Natural killer cell treated with Interleukin-12 subunit alpha and Interleukin-12 subunit beta and Interleukin-15 and Interleukin-18, amount 100 ng/mL, for 72 hours (primary cell): ENCODE measurements around the gene DOCK2. TPM values are rescaled to one million over a fixed set of nuclear protein-coding genes. Genes with fewer than 3 reads are reported as not detected.

Experiments used
- ATAC-seq, 2 donors: fragments of 150-1000 bp; cut with Tn5 transposase in 1 of 2; sonication (Bioruptor Pico), chemical (Tn5 transposase) in 1 of 2; 2 replicates each; pipeline ENCODE4 v1.10.0; 2021
- DNase-seq: peaks from one replicate; pipeline ENCODE4 v3.0.0; 2022; ENCODE audit warnings: low spot score
- H3K27ac Mint-ChIP-seq, 2 donors: 1 replicate in 1 of 2; 2 replicates in 1 of 2; pipeline ENCODE4 v1.8.0; 2022; ENCODE audit warnings: mixed read lengths in 2 of 2, mild to moderate bottlenecking in 1 of 2, moderate library complexity in 1 of 2
- H3K27me3 Mint-ChIP-seq, 2 donors: 1 replicate in 1 of 2; 2 replicates in 1 of 2; pipeline ENCODE4 v1.8.0; 2022; ENCODE audit warnings: mixed read lengths in 2 of 2
- H3K36me3 Mint-ChIP-seq: one replicate; pipeline ENCODE4 v1.8.0; 2022; ENCODE audit warnings: mixed read lengths
- H3K4me1 Mint-ChIP-seq, 2 donors: 1 replicate in 1 of 2; 2 replicates in 1 of 2; pipeline ENCODE4 v1.8.0; 2022; ENCODE audit warnings: low read depth in 2 of 2, mixed read lengths in 2 of 2, mild to moderate bottlenecking in 1 of 2
- H3K4me3 Mint-ChIP-seq: one replicate; pipeline ENCODE4 v1.8.0; 2022; ENCODE audit warnings: mixed read lengths
- H3K9me3 Mint-ChIP-seq: 2 replicates; pipeline ENCODE4 v1.8.0; 2022; ENCODE audit warnings: mixed read lengths
- total RNA-seq, 2 donors: library from RNA; stranded (reverse); gene quantifications; one replicate each; pipeline ENCODE4 v1.2.3, GENCODE V29; 2022

The DOCK2 gene
- total RNA-seq, 2 donors from 2014 or later: 461 to 526 TPM

DNA sequence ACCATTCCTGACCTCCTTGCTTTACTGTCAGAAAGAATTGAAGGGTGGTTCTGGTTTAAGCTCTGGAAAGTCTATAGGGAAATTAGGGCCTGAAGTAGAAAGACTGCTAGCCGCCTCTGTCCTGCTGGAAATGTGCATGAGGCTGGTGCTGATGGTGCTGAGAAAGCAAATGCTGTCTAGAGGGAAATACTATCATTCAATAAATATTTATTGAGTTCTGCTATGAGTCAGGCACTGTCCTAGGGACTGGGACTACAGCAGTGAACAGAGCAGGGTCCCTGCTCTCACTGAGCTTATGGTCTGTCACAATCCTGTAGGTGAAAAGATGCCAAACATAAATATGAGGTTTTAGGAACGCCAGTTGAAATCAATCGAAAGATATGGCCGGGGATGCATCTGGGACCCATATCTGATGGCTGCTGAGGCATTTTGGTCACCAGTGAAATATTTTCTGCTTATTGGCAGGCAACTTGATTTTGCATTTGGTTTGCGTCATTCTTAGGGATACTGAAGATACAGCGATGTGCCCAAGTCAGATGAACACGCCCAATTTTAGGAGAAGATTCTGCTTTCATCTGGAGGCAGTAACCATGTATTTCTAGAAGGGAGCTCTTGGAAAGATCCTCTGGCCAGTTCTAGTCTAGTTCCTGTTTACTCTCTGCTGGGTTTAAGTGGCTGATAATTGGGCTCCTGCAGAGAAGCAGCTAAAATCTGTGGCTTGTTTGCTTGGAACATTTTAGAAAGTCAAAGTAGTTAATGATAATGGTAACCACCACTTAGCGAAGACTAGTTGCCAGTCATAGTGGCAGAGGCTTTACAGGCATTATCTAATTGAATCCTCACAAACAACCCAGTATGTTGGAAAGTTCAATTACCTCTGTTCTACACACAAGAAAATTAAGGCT is 269.9 kb downstream of the DOCK2 start:
- Mint-ChIP-seq H3K4me1 (peaks cover 10 to 23% of the 10 kb centered on the region in 2 donors), H3K27ac (no peak overlapping the region), H3K27me3 (no peaks in the 10 kb centered on the region), H3K9me3 (no peaks in the 10 kb centered on the region), H3K4me3 (no peak overlapping the region), H3K36me3 (no peaks in the 10 kb centered on the region)
- DNase-seq (no peak), ATAC-seq (no peak)

DNA sequence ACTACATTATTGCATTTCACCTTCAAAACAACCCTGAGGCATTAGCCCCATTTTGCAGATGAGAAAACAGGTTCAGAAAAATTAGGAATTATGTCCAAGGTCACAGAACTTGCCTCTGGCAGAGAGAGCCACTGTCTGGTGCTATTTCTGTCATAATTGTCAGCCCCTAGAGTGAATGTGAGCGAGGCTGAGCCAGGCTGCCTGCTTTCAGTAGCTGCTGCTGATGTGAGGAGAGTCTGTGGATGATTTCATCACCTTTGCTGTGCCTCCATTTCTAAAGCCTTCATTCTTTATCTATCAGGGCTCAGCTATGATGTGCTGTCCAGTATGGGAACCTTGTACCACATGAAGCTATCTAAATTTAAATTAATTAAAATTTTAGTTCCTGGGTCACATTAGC is 271.8 kb downstream of the DOCK2 start:
- ATAC-seq (no peak), DNase-seq (no peak)
- Mint-ChIP-seq H3K4me1 (peaks cover 17 to 29% of the 10 kb centered on the region in 2 donors), H3K27ac (no peak overlapping the region), H3K27me3 (no peaks in the 10 kb centered on the region), H3K4me3 (no peak overlapping the region), H3K36me3 (no peaks in the 10 kb centered on the region), H3K9me3 (no peaks in the 10 kb centered on the region)

DNA sequence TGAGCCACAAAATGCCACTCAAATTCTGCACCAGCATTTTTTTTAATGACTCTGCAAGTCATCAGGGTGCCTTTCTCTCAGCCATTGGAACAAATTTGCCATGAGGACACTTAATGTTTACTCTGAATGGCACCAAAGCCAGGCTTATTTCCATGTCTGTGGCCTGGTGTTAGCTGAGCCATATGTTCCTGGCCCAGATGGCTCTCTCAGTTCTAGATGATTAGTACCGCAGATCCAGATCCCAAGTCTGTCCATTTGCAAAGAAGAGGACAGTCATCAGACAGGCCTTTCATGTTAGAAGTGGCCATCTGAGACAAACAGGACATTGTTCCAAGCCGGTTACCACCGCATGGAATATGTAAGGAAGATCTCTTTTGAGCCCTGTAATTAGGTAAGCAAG is 272.9 kb downstream of the DOCK2 start:
- no peak for DNase-seq

DNA sequence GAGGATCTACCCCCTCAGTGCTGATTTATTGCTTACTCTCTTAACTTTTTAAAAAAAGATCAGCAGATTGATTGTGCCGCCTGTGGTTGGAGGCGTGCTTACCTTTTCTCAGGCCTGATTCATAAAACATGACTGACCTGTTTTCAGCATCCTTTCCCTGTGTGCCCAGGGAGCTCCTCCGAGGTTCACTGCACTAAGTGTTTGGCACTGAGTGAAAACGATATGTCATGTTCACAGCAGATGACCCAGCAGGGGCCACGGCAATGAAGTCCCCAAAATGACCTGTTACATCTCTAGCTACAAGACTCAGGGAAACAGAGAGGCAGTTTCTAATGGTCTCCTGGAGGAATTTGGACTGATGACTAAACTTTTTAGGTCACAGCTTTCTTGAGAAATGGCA is 273.3 kb downstream of the DOCK2 start:
- Mint-ChIP-seq H3K9me3 (no peaks in the 10 kb centered on the region), H3K27me3 (no peaks in the 10 kb centered on the region), H3K36me3 (no peaks in the 10 kb centered on the region), H3K4me1 (peaks cover 27 to 36% of the 10 kb centered on the region in 2 donors), H3K27ac (no peak overlapping the region), H3K4me3 (no peak overlapping the region)
- no peak for ATAC-seq
- no peak for DNase-seq

More for the DNA sequence above, 272.9 kb downstream of the DOCK2 start:
- Mint-ChIP-seq H3K9me3 (no peaks in the 10 kb centered on the region), H3K4me3 (no peak overlapping the region), H3K4me1 (peaks cover 27 to 37% of the 10 kb centered on the region in 2 donors), H3K27me3 (no peaks in the 10 kb centered on the region), H3K36me3 (no peaks in the 10 kb centered on the region), H3K27ac (no peak overlapping the region)
- ATAC-seq: no peak

DNA sequence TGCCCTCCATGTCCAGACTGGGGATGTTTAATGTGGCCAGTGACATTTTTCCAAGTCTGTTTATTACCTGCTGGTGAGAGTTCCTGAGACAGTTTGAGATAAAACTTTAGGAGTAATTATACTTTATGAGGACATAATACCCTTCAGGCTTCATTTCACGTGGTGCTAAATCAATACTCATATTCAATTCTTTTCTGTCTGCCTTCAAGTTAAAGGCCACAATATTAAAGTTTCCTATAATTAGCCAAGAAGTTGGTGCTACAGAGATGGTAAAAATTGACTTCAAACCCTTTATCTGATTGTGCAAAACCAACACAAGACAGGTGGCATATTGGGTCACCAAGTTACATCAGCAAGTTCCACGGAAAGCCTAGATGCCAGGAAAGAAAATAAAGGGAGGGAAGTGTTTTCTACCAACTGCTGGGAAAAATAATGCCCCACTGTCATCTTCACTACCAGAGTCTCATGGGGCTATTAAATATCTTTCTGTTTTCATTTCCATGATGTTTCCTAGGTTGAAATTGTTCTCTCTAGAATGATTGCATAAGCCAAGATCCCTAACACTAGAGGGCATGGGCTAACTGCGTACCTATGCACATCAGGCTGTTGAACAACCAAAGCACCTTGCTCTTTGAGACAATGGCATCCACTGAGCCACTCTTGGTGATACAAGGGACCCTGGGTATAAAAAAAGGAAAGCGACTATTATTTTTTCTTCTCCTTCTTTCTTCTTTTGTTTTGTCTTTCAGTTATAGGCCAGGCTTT is 274.6 kb downstream of the DOCK2 start:
- Mint-ChIP-seq H3K4me1 (peaks cover 27 to 36% of the 10 kb centered on the region in 2 donors), H3K27me3 (no peaks in the 10 kb centered on the region), H3K9me3 (no peaks in the 10 kb centered on the region), H3K27ac (no peak overlapping the region), H3K36me3 (no peaks in the 10 kb centered on the region), H3K4me3 (no peak overlapping the region)
- ATAC-seq (no peak), DNase-seq (no peak)

DNA sequence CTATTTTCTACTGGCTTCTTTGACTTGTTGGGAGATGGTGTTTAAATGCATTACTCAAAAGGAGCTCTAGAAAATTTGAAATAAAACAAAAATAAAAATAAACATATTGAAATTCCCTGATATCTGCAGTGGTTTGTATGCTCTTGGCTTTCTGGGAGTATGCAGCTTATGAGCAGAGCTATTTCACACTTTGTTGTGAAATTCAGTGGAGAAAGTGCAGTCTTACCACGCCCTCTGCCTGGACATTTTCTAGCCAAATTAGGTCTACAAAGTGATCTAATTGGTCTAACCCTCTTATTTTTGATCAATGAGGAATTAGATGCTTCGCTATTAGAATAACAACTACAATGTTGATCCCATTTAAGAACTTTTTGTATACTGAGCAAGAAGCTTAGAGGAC is 276.4 kb downstream of the DOCK2 start:
- peaks cover 27 to 48% of the 10 kb centered on the region in 2 donors for H3K4me1 Mint-ChIP-seq
- no peaks in the 10 kb centered on the region for H3K27me3 Mint-ChIP-seq
- H3K4me3 Mint-ChIP-seq: no peak overlapping the region
- H3K27ac Mint-ChIP-seq: no peak overlapping the region
- no peaks in the 10 kb centered on the region for H3K36me3 Mint-ChIP-seq
- no peak for ATAC-seq
- no peaks in the 10 kb centered on the region for H3K9me3 Mint-ChIP-seq
- DNase-seq: no peak

DNA sequence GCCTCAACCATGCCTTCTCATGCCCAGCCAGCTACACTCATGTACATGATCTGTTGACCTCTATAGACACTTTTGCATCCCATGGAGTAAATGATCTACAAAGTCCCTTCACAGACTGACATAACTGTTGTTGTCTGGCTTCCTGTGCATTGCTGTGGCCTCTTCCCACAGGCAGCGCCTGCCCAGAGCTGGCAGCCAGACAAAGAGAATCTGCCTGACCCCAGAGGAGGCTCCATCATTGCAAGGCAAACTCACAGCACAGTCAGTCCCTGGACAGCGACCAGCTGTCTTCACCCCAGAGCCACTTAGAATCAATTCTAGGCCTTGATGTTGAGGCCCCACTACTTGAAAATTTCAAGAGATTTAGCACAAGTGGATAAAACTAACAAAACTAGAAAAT is 277.7 kb downstream of the DOCK2 start:
- Mint-ChIP-seq H3K9me3 (no peaks in the 10 kb centered on the region), H3K27ac (no peak overlapping the region), H3K36me3 (no peaks in the 10 kb centered on the region), H3K27me3 (no peaks in the 10 kb centered on the region), H3K4me3 (no peak overlapping the region), H3K4me1 (peaks cover 27 to 48% of the 10 kb centered on the region in 2 donors)
- DNase-seq: no peak
- no peak for ATAC-seq

DNA sequence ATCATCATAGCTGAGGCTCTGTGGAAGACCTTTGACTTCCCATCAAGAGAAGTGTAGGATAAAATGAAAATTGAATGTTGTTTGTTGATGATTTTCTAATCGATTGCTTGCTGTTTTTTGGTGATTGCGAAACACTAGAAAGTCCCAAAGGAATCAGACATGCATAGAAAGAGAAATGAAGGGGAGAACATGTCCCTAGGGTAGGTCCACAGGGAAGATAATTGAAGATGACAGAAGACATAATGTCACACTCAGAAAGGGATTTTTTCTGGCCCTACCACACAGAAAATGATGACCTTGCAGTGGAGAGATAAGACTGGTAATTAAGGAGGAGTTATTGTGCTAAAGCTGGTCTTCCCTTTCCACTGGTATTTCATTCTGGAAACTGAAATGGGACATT is 280.4 kb downstream of the DOCK2 start:
- Mint-ChIP-seq H3K9me3 (no peaks in the 10 kb centered on the region), H3K27me3 (no peaks in the 10 kb centered on the region), H3K4me3 (no peak overlapping the region), H3K36me3 (no peaks in the 10 kb centered on the region), H3K4me1 (peaks cover 23 to 32% of the 10 kb centered on the region in 2 donors), H3K27ac (no peak overlapping the region)
- no peak for DNase-seq
- no peak for ATAC-seq

DNA sequence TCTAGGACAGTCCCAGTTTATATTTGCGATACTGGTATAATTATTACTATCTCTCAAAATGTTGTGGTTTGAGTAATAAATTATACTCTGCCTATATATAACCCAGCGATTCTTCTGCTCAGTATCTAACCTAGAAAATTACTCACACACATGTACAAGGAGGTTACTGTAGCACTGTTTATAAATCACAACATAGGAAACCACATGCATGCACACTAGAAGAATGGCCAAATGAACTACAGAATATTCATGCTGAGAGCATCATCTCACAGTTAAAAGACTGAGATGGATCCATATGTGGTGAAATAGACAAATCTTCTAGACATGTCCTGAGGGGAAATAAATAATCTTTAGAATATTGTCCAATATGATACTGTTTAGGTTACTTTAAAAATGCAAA is 281.2 kb downstream of the DOCK2 start:
- ATAC-seq: no peak
- Mint-ChIP-seq H3K27ac (no peak overlapping the region), H3K27me3 (no peaks in the 10 kb centered on the region), H3K9me3 (no peaks in the 10 kb centered on the region), H3K4me3 (no peak overlapping the region), H3K4me1 (peaks cover 16 to 25% of the 10 kb centered on the region in 2 donors), H3K36me3 (no peaks in the 10 kb centered on the region)
- no peak for DNase-seq

DNA sequence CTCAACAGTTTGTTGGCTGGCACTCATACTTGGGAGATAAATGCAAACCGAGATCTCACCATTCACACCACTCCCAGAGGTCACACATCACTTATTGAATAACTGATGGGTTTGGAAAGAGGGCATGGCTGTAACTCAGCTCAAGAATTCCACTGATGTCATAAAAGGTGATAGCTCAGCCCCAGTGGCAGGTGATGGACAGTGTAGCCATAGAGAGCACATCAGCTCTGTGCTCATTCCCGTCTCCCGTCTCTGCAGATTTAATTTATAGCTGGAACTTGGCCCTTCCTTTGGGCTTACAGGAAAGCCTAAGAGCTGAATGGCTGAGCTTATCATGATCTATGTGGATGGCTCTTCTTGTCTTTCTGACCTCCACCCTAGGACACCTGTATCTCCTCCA is 283.4 kb downstream of the DOCK2 start:
- H3K4me1 Mint-ChIP-seq: peaks cover 15 to 28% of the 10 kb centered on the region in 2 donors
- H3K27me3 Mint-ChIP-seq: no peaks in the 10 kb centered on the region
- H3K36me3 Mint-ChIP-seq: no peaks in the 10 kb centered on the region
- DNase-seq (no peak), ATAC-seq (peak in 1 of 2 donors; percentile 9)
- no peak overlapping the region for H3K27ac Mint-ChIP-seq
- H3K9me3 Mint-ChIP-seq: no peaks in the 10 kb centered on the region
- no peak overlapping the region for H3K4me3 Mint-ChIP-seq

DNA sequence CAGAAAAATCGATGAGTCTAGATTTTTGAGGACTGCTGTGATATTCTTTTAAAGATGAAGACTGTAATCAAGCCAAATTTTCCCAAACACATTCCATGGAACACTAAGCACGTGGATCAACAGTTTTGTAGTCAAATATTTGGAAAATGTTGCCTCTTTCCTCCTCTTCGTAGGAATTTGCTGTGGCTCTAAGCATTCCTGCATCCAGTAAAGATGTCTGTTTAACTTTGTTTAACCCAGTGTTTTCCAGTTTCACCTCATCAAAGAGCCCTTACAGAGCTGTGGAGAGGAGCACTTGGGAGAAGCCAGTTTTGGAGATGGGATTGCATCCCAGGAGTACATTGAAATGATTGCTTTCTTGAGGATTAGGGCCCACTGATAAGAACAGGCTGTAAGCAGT is 284.3 kb downstream of the DOCK2 start:
- no peak overlapping the region for H3K4me3 Mint-ChIP-seq
- no peak for DNase-seq
- no peak for ATAC-seq
- no peaks in the 10 kb centered on the region for H3K27me3 Mint-ChIP-seq
- no peak overlapping the region for H3K27ac Mint-ChIP-seq
- no peaks in the 10 kb centered on the region for H3K9me3 Mint-ChIP-seq
- H3K36me3 Mint-ChIP-seq: no peaks in the 10 kb centered on the region
- peaks cover 18 to 36% of the 10 kb centered on the region in 2 donors for H3K4me1 Mint-ChIP-seq

DNA sequence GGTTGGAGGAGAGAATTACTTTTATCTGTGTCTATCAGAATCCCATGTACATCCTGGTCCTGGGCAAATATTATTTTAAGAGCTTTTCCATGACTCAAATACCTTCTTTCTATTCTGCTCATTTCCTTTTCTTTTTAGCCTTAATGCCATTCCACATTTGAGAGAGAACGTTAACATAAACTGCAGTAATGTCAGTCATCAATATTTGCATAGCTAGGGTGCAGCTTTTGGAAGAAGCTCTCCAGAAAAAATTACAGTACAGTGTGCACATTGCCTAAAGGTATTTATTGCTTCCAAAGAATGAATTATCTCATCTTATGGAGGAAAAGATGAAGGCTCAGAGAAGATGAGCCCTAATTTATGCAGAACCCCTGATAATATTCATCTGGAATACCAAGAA is 284.9 kb downstream of the DOCK2 start:
- ATAC-seq: no peak
- no peaks in the 10 kb centered on the region for H3K27me3 Mint-ChIP-seq
- H3K36me3 Mint-ChIP-seq: peaks cover 4% of the 10 kb centered on the region
- no peaks in the 10 kb centered on the region for H3K9me3 Mint-ChIP-seq
- H3K27ac Mint-ChIP-seq: no peak overlapping the region
- H3K4me3 Mint-ChIP-seq: no peak overlapping the region
- peaks cover 24 to 38% of the 10 kb centered on the region in 2 donors for H3K4me1 Mint-ChIP-seq
- DNase-seq: no peak

DNA sequence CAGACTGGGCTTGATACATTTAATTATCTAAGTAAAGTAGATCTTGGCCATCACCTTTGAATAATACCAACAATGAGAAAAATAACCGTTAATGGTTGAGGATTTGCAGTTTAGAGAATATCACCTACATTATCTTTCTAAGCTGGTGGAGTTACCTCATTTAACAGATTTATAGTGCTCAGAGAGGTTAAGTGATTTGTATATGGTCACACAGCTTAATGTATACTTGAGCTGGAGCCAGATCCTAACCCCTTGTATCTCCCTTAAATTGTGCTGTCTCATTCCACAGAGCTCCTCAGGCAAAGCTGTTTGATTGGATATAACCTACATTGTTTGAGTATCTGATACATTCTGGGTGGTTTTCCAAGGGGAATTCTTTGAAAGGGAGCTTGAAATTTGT is 285.4 kb downstream of the DOCK2 start:
- Mint-ChIP-seq H3K4me3 (no peak overlapping the region), H3K27ac (no peak overlapping the region), H3K36me3 (peaks cover 8% of the 10 kb centered on the region), H3K4me1 (peaks cover 28 to 37% of the 10 kb centered on the region in 2 donors), H3K27me3 (no peaks in the 10 kb centered on the region), H3K9me3 (no peaks in the 10 kb centered on the region)
- DNase-seq: no peak
- ATAC-seq: no peak

DNA sequence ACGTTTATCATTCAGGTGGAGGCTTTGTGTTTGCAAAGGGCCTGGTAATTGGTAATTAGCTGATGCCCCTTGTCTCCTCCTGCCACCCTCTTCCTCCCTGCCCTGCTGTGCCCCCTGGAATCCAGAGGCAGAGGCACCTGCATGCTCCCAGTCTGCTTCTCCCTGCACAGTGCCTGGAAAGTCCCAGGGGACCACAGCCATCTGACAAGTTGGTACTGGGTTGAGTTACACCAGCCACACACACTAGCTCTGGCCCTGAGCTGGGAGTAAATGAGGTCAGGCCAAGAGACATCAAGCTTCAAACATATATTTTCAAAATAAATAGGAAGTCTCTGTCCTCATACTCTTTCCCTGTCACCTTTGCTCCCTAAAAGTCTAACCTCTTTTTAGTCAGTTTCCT is 286.9 kb downstream of the DOCK2 start:
- ATAC-seq: no peak
- Mint-ChIP-seq H3K9me3 (no peaks in the 10 kb centered on the region), H3K4me1 (peaks cover 33 to 44% of the 10 kb centered on the region in 2 donors), H3K27me3 (no peaks in the 10 kb centered on the region), H3K4me3 (no peak overlapping the region), H3K27ac (peak overlapping the region; percentile 46 to 73), H3K36me3 (peaks cover 8% of the 10 kb centered on the region)
- no peak for DNase-seq
